HCT116 (cell line): ENCODE data around the gene WASL. TPM values are rescaled to one million over a fixed set of nuclear protein-coding genes. Genes with fewer than 3 reads are reported as not detected.

ENCODE experiments used
- ATAC-seq: fragments of 200-7000 bp; cut with Tn5 transposase; 2 replicates; pipeline ENCODE4 v1.9.1; 2020; ENCODE audit warnings: mild to moderate bottlenecking, moderate library complexity
- BruUV-seq: library from RNA; stranded (reverse); fragments of 400-500 nt; replicated peaks from 2 replicates; lab custom pipeline; 2021; lab: Mats Ljungman, UMichigan
- CTCF ChIA-PET: fragments of 300-600 bp; sonication (Branson Sonifier 250); formaldehyde crosslinking; loops from one replicate; lab custom pipeline; 2021; ENCODE audit warnings: antibody characterized with exemption; lab: Charles Lee
- POLR2A ChIA-PET: fragments of 300-600, 350-600 bp; sonication (Branson Sonifier 250); formaldehyde crosslinking; loops from one replicate; lab custom pipeline; 2021; ENCODE audit warnings: antibody characterized with exemption; lab: Charles Lee
- RAD21 ChIA-PET, 2 experiments: fragments of 300-600 bp; sonication (Branson Sonifier 250); formaldehyde crosslinking; loops; one replicate each; lab custom pipeline; 2023; ENCODE audit warnings: low total read pairs in 2 of 2; ENCODE audit not compliant: uncharacterized antibody in 2 of 2, unreplicated experiment in 2 of 2, low non-redundant PET in 1 of 2; lab: Charles Lee
- DNase-seq: peaks from one replicate; pipeline ENCODE4 v3.0.0-alpha.2; 2010; ENCODE audit warnings: low read depth, low spot score
- H2AFZ ChIP-seq: fragments of 200-600 bp; shearing (Covaris generic), sonication (generic); 2 replicates; pipeline ENCODE4 v1.6.1; 2017; ENCODE audit warnings: low read depth, mixed run types, mixed read lengths, antibody characterized with exemption, low read length; ENCODE audit not compliant: poor library complexity, severe bottlenecking
- H3K27ac ChIP-seq: 2 replicates; pipeline ENCODE4 v1.5.1; 2012; ENCODE audit warnings: low read depth, low read length
- H3K27me3 ChIP-seq: fragments of 200-600 bp; sonication (generic); 2 replicates; pipeline ENCODE4 v1.6.1; 2016; ENCODE audit warnings: mixed run types, low read length, mixed read lengths; ENCODE audit not compliant: insufficient read depth
- H3K36me3 ChIP-seq, 2 experiments: fragments of 200-500 bp in 1 of 2; fragments of 200-600 bp in 1 of 2; sonication (Bioruptor generic) in 1 of 2; sonication (generic) in 1 of 2; 2 replicates each; pipeline versions ENCODE4 v1.5.1 to v1.6.1; 2014 to 2016; ENCODE audit warnings: low read length in 2 of 2, inconsistent platforms in 1 of 2, mixed read lengths in 1 of 2, mixed run types in 1 of 2; ENCODE audit not compliant: insufficient read depth in 2 of 2, control insufficient read depth in 1 of 2
- H3K4me1 ChIP-seq, 2 experiments: fragments of 200-600 bp in 1 of 2; sonication (generic) in 1 of 2; 2 replicates each; pipeline versions ENCODE4 v1.5.1 to v1.6.1; 2012 to 2017; ENCODE audit warnings: low read length in 2 of 2, inconsistent platforms in 1 of 2, mild to moderate bottlenecking in 1 of 2, mixed read lengths in 1 of 2, mixed run types in 1 of 2, moderate library complexity in 1 of 2; ENCODE audit not compliant: insufficient read depth in 2 of 2, control insufficient read depth in 1 of 2
- H3K4me2 ChIP-seq: fragments of 200-600 bp; sonication (generic); 2 replicates; pipeline ENCODE4 v1.6.1; 2017; ENCODE audit warnings: mixed run types, low read length, mixed read lengths
- H3K4me3 ChIP-seq, 2 experiments: fragments of 200-600 bp in 1 of 2; sonication (generic) in 1 of 2; replicated peaks in 1 of 2; 2 replicates each; pipeline ENCODE4 v1.5.1; 2011 to 2016; ENCODE audit warnings: low read length in 2 of 2, control low read depth in 1 of 2, low read depth in 1 of 2, mild to moderate bottlenecking in 1 of 2, mixed read lengths in 1 of 2, mixed run types in 1 of 2
- H3K79me2 ChIP-seq: fragments of 200-600 bp; sonication (generic); 2 replicates; pipeline ENCODE4 v1.6.1; 2017; ENCODE audit warnings: mild to moderate bottlenecking, mixed run types, low read length, moderate library complexity, mixed read lengths; ENCODE audit not compliant: insufficient read depth
- H3K9ac ChIP-seq: fragments of 200-600 bp; sonication (generic); 2 replicates; pipeline ENCODE4 v1.6.1; 2016; ENCODE audit warnings: low read length, mixed read lengths
- H3K9me2 ChIP-seq: fragments of 200-600 bp; sonication (generic), shearing (Covaris generic); 2 replicates; pipeline ENCODE4 v1.6.1; 2017; ENCODE audit warnings: mixed run types, mild to moderate bottlenecking, moderate library complexity; ENCODE audit not compliant: insufficient read depth
- H3K9me3 ChIP-seq, 2 experiments: fragments of 200-500 bp in 1 of 2; fragments of 200-600 bp in 1 of 2; sonication (Bioruptor generic) in 1 of 2; sonication (generic) in 1 of 2; 2 replicates each; pipeline ENCODE4 v1.6.1; 2014 to 2017; ENCODE audit warnings: low read length in 2 of 2, mixed read lengths in 2 of 2, inconsistent platforms in 1 of 2, low read depth in 1 of 2, mild to moderate bottlenecking in 1 of 2, mixed run types in 1 of 2, moderate library complexity in 1 of 2; ENCODE audit not compliant: control insufficient read depth in 1 of 2, insufficient read depth in 1 of 2
- H4K20me1 ChIP-seq: fragments of 200-600 bp; sonication (generic), shearing (Covaris generic); 2 replicates; pipeline ENCODE4 v1.6.1; 2017; ENCODE audit warnings: mixed run types, mild to moderate bottlenecking, moderate library complexity; ENCODE audit not compliant: insufficient read depth
- CBX3 ChIP-seq: IDR thresholded peaks from 2 replicates; pipeline ENCODE4 v1.6.1; 2012; ENCODE audit warnings: low read depth
- CEBPB ChIP-seq: IDR thresholded peaks from 2 replicates; pipeline ENCODE4 v1.6.1; 2012; ENCODE audit warnings: low read depth
- CTCF ChIP-seq, 3 experiments: fragments of 200-600 bp in 1 of 3; sonication (generic) in 1 of 3; IDR thresholded peaks in 2 of 3; conservative IDR thresholded peaks in 1 of 3; 2 replicates each; pipeline ENCODE4 v1.5.1; 2012 to 2017; ENCODE audit warnings: low read depth in 2 of 3, low read length in 2 of 3, antibody characterized with exemption in 1 of 3, borderline replicate concordance in 1 of 3, control low read depth in 1 of 3, mild to moderate bottlenecking in 1 of 3, mixed read lengths in 1 of 3, mixed run types in 1 of 3, moderate library complexity in 1 of 3; ENCODE audit not compliant: insufficient read depth in 1 of 3
- EGR1 ChIP-seq: IDR thresholded peaks from 2 replicates; pipeline ENCODE4 v1.6.1; 2012; ENCODE audit warnings: low read depth
- EZH2 ChIP-seq: fragments of 200-600 bp; sonication (generic); IDR thresholded peaks from 2 replicates; pipeline ENCODE4 v1.6.1; 2017; ENCODE audit warnings: antibody characterized with exemption, mixed run types
- EZH2phosphoT487 ChIP-seq: fragments of 200-600 bp; IDR thresholded peaks from 2 replicates; pipeline ENCODE4 v1.6.1; 2018; ENCODE audit warnings: antibody characterized with exemption, borderline replicate concordance
- JUND ChIP-seq: IDR thresholded peaks from 2 replicates; pipeline ENCODE4 v1.6.1; 2012
- POLR2A ChIP-seq: IDR thresholded peaks from 2 replicates; pipeline ENCODE4 v1.7.0; 2011; ENCODE audit warnings: borderline replicate concordance; ENCODE audit not compliant: insufficient read depth, insufficient read length; ENCODE audit errors: extremely low read depth
- POLR2AphosphoS5 ChIP-seq: IDR thresholded peaks from 2 replicates; pipeline ENCODE4 v1.6.1; 2011; ENCODE audit warnings: mild to moderate bottlenecking, low read depth, low read length, moderate library complexity
- RAD21 ChIP-seq: IDR thresholded peaks from 2 replicates; pipeline ENCODE4 v1.6.1; 2012; ENCODE audit warnings: low read depth, mild to moderate bottlenecking
- SIN3A ChIP-seq: IDR thresholded peaks from 2 replicates; pipeline ENCODE4 v1.6.1; 2012; ENCODE audit warnings: low read depth
- SRF ChIP-seq: IDR thresholded peaks from 2 replicates; pipeline ENCODE4 v1.6.1; 2012; ENCODE audit warnings: low read depth
- ZNF274 ChIP-seq: fragments of 200-500 bp; sonication (Bioruptor generic); IDR thresholded peaks from 2 replicates; pipeline ENCODE4 v1.6.1; 2014; ENCODE audit warnings: mild to moderate bottlenecking, low read depth, low read length, inconsistent platforms
- intact Hi-C: fragments of 100-400 bp; cut with micrococcal nuclease; formaldehyde crosslinking; loops from 2 replicates; pipeline ENCODE4 v1.10.0; 2022
- total RNA-seq: library from RNA; stranded (reverse); gene quantifications from one replicate; pipeline ENCODE4 v1.2.1, GENCODE V29; 2021; ENCODE audit not compliant: unreplicated experiment
- TF ChIP-seq, protein P1 (sequence below): IDR thresholded peaks from 2 replicates; pipeline ENCODE4 v1.6.1; 2012; ENCODE audit warnings: low read depth

WASL gene
- total RNA-seq, 1 experiment from 2014 or later: 26.2 TPM

- no peak overlapping the region for H2AFZ ChIP-seq
- no peaks in the 10 kb centered on the region for H3K9me2 ChIP-seq
- no TSS peak for BruUV-seq
- ChIA-PET POLR2A (no interaction called here), RAD21 (no interaction called here)
- H3K9ac ChIP-seq: no peak overlapping the region
- no peaks in the 10 kb centered on the region for H3K79me2 ChIP-seq
- intact Hi-C loops: no loop called here
- H3K9me3 ChIP-seq: no peaks in the 10 kb centered on the region
- H3K4me2 ChIP-seq: no peak overlapping the region
- no peaks in the 10 kb centered on the region for H4K20me1 ChIP-seq
- no peak for TF ChIP-seq ZNF274
- TF ChIP-seq POLR2A: no peak
- no peak for TF ChIP-seq EZH2phosphoT487
- TF ChIP-seq SRF: no peak
- TF ChIP-seq, protein P1, sequence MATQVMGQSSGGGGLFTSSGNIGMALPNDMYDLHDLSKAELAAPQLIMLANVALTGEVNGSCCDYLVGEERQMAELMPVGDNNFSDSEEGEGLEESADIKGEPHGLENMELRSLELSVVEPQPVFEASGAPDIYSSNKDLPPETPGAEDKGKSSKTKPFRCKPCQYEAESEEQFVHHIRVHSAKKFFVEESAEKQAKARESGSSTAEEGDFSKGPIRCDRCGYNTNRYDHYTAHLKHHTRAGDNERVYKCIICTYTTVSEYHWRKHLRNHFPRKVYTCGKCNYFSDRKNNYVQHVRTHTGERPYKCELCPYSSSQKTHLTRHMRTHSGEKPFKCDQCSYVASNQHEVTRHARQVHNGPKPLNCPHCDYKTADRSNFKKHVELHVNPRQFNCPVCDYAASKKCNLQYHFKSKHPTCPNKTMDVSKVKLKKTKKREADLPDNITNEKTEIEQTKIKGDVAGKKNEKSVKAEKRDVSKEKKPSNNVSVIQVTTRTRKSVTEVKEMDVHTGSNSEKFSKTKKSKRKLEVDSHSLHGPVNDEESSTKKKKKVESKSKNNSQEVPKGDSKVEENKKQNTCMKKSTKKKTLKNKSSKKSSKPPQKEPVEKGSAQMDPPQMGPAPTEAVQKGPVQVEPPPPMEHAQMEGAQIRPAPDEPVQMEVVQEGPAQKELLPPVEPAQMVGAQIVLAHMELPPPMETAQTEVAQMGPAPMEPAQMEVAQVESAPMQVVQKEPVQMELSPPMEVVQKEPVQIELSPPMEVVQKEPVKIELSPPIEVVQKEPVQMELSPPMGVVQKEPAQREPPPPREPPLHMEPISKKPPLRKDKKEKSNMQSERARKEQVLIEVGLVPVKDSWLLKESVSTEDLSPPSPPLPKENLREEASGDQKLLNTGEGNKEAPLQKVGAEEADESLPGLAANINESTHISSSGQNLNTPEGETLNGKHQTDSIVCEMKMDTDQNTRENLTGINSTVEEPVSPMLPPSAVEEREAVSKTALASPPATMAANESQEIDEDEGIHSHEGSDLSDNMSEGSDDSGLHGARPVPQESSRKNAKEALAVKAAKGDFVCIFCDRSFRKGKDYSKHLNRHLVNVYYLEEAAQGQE: no peak
- TF ChIP-seq EGR1: no peak
- TF ChIP-seq POLR2AphosphoS5: no peak
- TF ChIP-seq SIN3A: no peak
- no peak for TF ChIP-seq CTCF (IDR thresholded peaks at IDR 0.05 in 2 of 3, conservative IDR thresholded peaks at IDR 0.05 in 1 of 3; ENCODE audit: borderline replicate concordance in 1 of 3, insufficient read depth in 1 of 3, low read depth in 2 of 3, low read length in 2 of 3)
- no peak for TF ChIP-seq CEBPB
- no peak for TF ChIP-seq JUND
- no peak for TF ChIP-seq CBX3
- no peak for TF ChIP-seq EZH2
- TF ChIP-seq RAD21: no peak
- TF ChIP-seq, all 23 proteins: peak for 0
- CTCF ChIA-PET: no interaction called here
- DNase-seq (no peak), ATAC-seq (no peak)
- Histone ChIP-seq H3K4me3 (no peak overlapping the region), H3K4me1 (no peaks in the 10 kb centered on the region), H3K27me3 (no peaks in the 10 kb centered on the region), H3K27ac (no peak overlapping the region), H3K36me3 (no peaks in the 10 kb centered on the region)
These were observed 79.3 kb downstream of the WASL start for GRCh38 chr7:123669485-123669884.
